Spinal cord (tissue), 10 donors: ENCODE results near the gene ZNF43. TPM values are rescaled to one million over a fixed set of nuclear protein-coding genes. Genes with fewer than 3 reads are reported as not detected.
"Not testable (repeated sequence)": the region's sequence is repeated elsewhere in the genome, so short reads cannot be mapped to it uniquely, and the experiment has no call there.

ENCODE experiments used
- DNase-seq, 6 donors: peaks; one replicate each; pipeline versions ENCODE4 v3.0.0 to v3.0.0-alpha.2; 2013 to 2015; ENCODE audit warnings: low spot score in 6 of 6, low read depth in 4 of 6
- H3K27ac ChIP-seq: one replicate; pipeline ENCODE4 v1.5.1; 2013; ENCODE audit warnings: low read depth, low read length, control low read depth
- H3K27me3 ChIP-seq: one replicate; pipeline ENCODE4 v1.6.1; 2013; ENCODE audit warnings: low read length; ENCODE audit not compliant: control insufficient read depth, insufficient read depth
- H3K36me3 ChIP-seq: one replicate; pipeline ENCODE4 v1.6.1; 2013; ENCODE audit warnings: low read length; ENCODE audit not compliant: control insufficient read depth, insufficient read depth
- H3K4me1 ChIP-seq: one replicate; pipeline ENCODE4 v1.6.1; 2013; ENCODE audit warnings: low read length; ENCODE audit not compliant: control insufficient read depth, insufficient read depth
- H3K4me3 ChIP-seq: one replicate; pipeline ENCODE4 v1.5.1; 2013; ENCODE audit warnings: low read depth, low read length, control low read depth
- H3K9me3 ChIP-seq: one replicate; pipeline ENCODE4 v1.6.1; 2013; ENCODE audit warnings: low read length; ENCODE audit not compliant: control insufficient read depth, insufficient read depth
- WGBS: methylation state at CpG from one replicate; pipeline ENCODE4 v1.1.5; 2013; ENCODE audit warnings: missing lambda C conversion rate; ENCODE audit not compliant: insufficient coverage; 5-methylcytosine and 5-hydroxymethylcytosine counted together
- polyA plus RNA-seq, 2 donors: library from polyadenylated mRNA; unstranded; fragments of 120-200 nt; gene quantifications; one replicate each; pipeline ENCODE4 v1.2.1, GENCODE V29; 2013; ENCODE audit not compliant: insufficient read length in 2 of 2
- total RNA-seq, 2 donors: library from RNA; depleted of rRNA in 1 of 2; stranded (reverse); fragments of 120-200 nt in 1 of 2; fragments of >200 nt in 1 of 2; gene quantifications; one replicate each; pipeline versions ENCODE4 v1.2.3 to v1.2.4, GENCODE V29; 2013 to 2014
- donor health status: healthy.

The ZNF43 gene
- total and polyA plus RNA-seq, 4 donors = 19.6 to 31.7 (median 26.0) TPM

- DNase-seq = no peak
- Histone ChIP-seq H3K36me3 (peaks cover 12% of the 10 kb centered on the region), H3K27me3 (no peaks in the 10 kb centered on the region), H3K4me1 (peaks cover 12% of the 10 kb centered on the region), H3K27ac (no peak overlapping the region), H3K9me3 (peaks cover 4% of the 10 kb centered on the region), H3K4me3 (no peak overlapping the region)
- WGBS = 100% methylated on average over 6 of the region's 10 CpGs
Observed at GRCh38 chr19:21833733-21834132, 2.2 kb downstream of the ZNF43 start.

DNA sequence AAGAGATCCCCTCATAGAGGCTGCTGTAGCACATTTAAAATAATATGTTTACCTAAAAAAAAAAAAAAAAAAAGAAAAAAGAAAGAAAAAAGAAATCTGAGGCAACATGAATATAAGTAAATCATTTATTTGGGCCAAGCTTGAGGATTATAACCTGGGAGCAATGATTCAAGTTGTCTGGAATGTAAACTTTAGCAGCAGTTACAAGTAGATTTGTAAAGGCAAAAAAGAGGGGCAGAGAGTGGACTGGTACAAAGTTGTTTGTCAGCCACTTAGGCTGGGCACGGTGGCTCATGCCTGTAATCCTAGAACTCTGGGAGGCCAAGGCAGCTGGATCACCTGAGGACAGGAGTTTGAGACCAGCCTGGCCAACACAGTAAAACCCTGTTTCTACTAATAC, 11.3 kb downstream of the ZNF43 start:
- 100% methylated on average over 1 of the region's 1 CpG for WGBS
- Histone ChIP-seq H3K9me3 (peaks cover 3% of the 10 kb centered on the region), H3K27ac (no peak overlapping the region), H3K4me3 (no peak overlapping the region), H3K27me3 (no peaks in the 10 kb centered on the region), H3K36me3 (peaks cover 17% of the 10 kb centered on the region), H3K4me1 (no peaks in the 10 kb centered on the region)
- DNase-seq = no peak

DNA sequence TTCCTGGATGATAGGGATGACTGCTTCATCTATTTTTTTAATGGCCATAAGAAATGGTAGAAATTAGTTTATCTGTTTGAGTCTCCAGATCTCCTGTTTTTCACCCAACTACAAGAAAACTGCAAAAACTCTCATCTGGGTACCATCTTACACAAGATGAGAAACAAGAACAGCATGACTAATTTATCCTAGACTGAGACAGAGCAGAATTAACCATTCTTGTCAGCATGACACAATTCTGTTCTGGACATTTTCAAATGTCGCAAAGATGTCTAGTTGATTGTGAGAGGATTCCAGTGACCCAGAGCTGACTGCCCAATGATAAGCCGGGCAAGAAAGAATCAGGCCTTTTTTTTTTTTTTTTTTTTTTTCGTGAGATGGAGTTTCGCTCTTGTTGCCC, 12.8 kb downstream of the ZNF43 start:
- Histone ChIP-seq H3K27me3 (no peaks in the 10 kb centered on the region), H3K4me3 (no peak overlapping the region), H3K9me3 (peaks cover 3% of the 10 kb centered on the region), H3K27ac (no peak overlapping the region), H3K36me3 (peaks cover 20% of the 10 kb centered on the region), H3K4me1 (no peaks in the 10 kb centered on the region)
- WGBS = 93% methylated on average over 2 of the region's 4 CpGs
- no peak for DNase-seq

DNA sequence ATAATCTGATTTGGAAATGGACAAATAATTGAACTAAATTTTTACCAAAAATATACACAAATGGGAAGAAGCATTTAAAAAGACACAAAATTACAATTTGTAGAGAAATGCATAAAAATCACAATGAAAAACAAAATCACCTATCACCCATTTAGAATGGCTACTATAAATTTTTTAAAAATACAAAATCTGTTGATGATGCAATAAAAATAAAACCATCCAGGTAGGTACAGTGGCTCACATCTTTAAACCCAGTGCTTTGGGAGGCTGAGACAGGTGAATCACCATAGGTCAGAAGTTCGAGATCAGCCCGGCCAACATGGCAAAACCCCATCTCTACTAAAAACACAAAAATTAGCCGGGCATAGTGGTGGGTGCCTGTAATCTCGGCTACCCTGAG, 23.5 kb downstream of the ZNF43 start:
- H3K9me3 ChIP-seq = peaks cover 11% of the 10 kb centered on the region
- H3K27ac ChIP-seq = no peak overlapping the region
- H3K27me3 ChIP-seq = no peaks in the 10 kb centered on the region
- no CpG with 5 or more reads among the region's 4 CpGs for WGBS
- H3K4me1 ChIP-seq = no peaks in the 10 kb centered on the region
- DNase-seq = no peak
- peaks cover 39% of the 10 kb centered on the region for H3K36me3 ChIP-seq
- H3K4me3 ChIP-seq = no peak overlapping the region

DNA sequence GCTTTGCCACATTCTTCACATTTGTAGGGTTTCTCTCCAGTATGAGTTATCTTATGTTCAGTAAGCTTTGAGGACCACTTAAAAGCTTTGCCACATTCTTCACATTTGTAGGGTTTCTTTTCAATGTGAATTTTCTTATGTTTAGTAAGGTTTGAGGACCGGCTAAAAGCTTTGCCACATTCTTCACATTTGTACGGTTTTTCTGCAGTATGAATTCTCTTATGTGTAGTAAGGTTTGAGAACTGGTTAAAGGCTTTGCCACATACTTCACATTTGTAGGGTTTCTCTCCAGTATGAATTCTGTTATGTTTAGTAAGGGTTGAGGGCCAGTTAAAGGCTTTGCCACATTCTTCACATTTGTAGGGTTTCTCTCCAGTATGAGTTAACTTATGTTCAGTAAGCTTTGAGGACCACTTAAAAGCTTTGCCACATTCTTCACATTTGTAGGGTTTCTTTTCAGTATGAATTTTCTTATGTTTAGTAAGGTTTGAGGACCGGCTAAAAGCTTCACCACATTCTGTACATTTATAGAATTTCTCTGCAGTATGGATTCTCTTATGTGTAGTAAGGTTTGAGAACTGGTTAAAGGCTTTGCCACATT, 27.5 kb downstream of the ZNF43 start:
- H3K27ac ChIP-seq, H3K4me1 ChIP-seq, H3K27me3 ChIP-seq, H3K4me3 ChIP-seq, DNase-seq: not testable (repeated sequence)
- no CpG with 5 or more reads among the region's 3 CpGs for WGBS
- Histone ChIP-seq H3K36me3 (peaks cover 15% of the 10 kb centered on the region), H3K9me3 (peaks cover 15% of the 10 kb centered on the region)

DNA sequence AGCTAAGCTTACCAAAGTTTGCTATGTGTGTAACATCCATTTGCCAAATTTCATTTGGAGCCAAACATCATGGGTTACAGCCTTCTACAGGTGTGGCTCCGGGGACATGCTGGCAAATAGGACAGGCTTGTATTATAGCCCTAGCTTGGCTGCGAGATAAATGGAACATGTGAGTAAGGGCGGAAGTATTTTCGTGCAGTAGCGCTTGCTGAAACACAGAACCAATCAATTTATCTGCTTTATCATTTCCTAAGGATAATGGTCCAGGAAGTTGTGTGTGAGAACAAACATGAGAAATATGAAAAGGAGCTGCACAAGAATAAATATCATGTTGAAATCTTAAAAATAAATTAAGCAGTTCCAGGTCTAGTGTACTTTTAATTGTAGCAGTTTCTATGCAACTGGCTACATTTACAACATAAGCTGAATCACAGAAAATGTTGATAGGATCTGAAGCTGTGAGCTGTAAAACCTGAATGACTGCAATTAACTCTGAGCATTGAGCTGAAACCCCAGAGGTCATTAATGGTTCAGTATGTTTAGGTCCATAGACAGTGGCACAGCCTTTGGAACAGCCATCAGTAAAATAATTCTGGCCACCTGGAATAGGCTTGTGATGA, 46.4 kb downstream of the ZNF43 start:
- no peaks in the 10 kb centered on the region for H3K27me3 ChIP-seq
- no peaks in the 10 kb centered on the region for H3K9me3 ChIP-seq
- H3K4me3 ChIP-seq = no peak overlapping the region
- no peaks in the 10 kb centered on the region for H3K4me1 ChIP-seq
- WGBS = no CpG with 5 or more reads among the region's 5 CpGs
- no peaks in the 10 kb centered on the region for H3K36me3 ChIP-seq
- no peak overlapping the region for H3K27ac ChIP-seq
- DNase-seq = no peak

- Histone ChIP-seq H3K27ac (no peak overlapping the region), H3K4me3 (no peak overlapping the region), H3K4me1 (no peaks in the 10 kb centered on the region), H3K9me3 (no peaks in the 10 kb centered on the region), H3K27me3 (no peaks in the 10 kb centered on the region), H3K36me3 (no peaks in the 10 kb centered on the region)
- no peak for DNase-seq
- 100% methylated on average over 2 of the region's 3 CpGs for WGBS
Observed at GRCh38 chr19:21786936-21787335, 49.0 kb downstream of the ZNF43 start.

GRCh38 chr19:21775792-21776191, 60.2 kb downstream of the ZNF43 start:
- not testable (repeated sequence) for H3K9me3 ChIP-seq, H3K27ac ChIP-seq, H3K4me1 ChIP-seq, DNase-seq, H3K27me3 ChIP-seq, H3K36me3 ChIP-seq, H3K4me3 ChIP-seq
- WGBS = no CpG with 5 or more reads among the region's 30 CpGs

DNA sequence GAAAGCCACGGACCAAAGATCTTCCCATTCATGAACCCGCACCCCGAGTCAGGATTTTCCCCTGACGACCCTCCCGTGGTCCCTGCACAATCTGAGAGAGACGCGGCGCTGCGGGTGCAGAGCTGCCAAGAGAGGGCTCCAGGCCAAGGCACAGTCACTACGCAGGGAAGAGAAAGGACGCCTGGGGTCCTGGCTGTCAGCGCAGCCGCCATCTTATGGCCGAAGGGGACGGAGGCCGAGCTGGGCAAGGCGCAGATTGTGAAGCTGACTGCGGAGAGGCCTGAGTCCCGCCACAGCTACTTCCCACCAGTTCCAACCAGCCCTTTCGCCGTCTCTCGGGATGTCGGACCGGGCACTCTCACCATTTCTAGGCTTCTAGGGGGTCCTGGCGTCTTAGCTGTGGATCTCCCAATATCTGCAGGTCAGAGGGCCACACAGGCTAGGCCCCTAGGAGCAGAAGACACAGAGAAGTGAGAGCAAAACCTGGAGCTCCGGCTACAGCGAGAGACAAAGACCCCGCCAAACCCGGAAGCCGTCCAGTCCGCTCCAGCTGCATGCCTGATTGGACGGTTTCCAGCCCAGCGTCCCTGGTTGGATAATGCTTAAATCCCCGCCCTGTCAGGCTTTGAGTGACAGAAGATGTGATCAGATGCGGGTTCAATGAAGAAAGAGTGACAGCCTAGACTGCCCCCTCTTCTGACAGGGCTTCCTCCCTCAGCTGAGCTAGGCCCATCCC, 68.7 kb downstream of the ZNF43 start, which contains the start of gene ZNF100:
TSS of gene ZNF100 (minus strand) at position 515 of the 736 bp plus-strand sequence. CDS start at position 365, 150 bp downstream.
- H3K36me3 ChIP-seq = no peaks in the 10 kb centered on the region
- peak within 1 kb of the TSS; percentile 82 for H3K27ac ChIP-seq
- DNase-seq = peak; percentile 84 to 98 (median 95)
- WGBS = under 1% methylated on average over 34 of the region's 35 CpGs
- peak within 1 kb of the TSS; percentile 76 for H3K4me3 ChIP-seq
- H3K4me1 ChIP-seq = peaks cover 3% of the 10 kb centered on the region
- no peaks in the 10 kb centered on the region for H3K9me3 ChIP-seq
- no peaks in the 10 kb centered on the region for H3K27me3 ChIP-seq

- not testable (repeated sequence) for H3K4me1 ChIP-seq, H3K36me3 ChIP-seq, DNase-seq, H3K27me3 ChIP-seq, H3K9me3 ChIP-seq
- H3K4me3 ChIP-seq = peak overlapping the region; percentile 76
- WGBS = 0% methylated on average over 12 of the region's 19 CpGs
- H3K27ac ChIP-seq = peak overlapping the region; percentile 82
Observed at GRCh38 chr19:21766705-21767064, 69.3 kb downstream of the ZNF43 start.
